Coronary artery (tissue), 2 donors: ENCODE results near the gene ATP6V1E1.
"Not testable (repeated sequence)": the region's sequence is repeated elsewhere in the genome, so short reads cannot be mapped to it uniquely, and the experiment has no call there.

ENCODE experiments used
- DNase-seq: peaks from one replicate; pipeline ENCODE4 v3.0.0-alpha.2; 2017; ENCODE audit warnings: low spot score
- H3K27ac ChIP-seq, 2 donors: fragments of 200-600 bp; sonication (generic); one replicate each; pipeline ENCODE4 v1.5.1; 2016 to 2019
- H3K4me3 ChIP-seq: fragments of 200-600 bp; sonication (generic); 2 replicates; pipeline ENCODE4 v1.5.1; 2016; ENCODE audit warnings: mild to moderate bottlenecking, moderate library complexity
- CTCF ChIP-seq: fragments of 200-600 bp; sonication (generic); IDR thresholded peaks from one replicate; pipeline ENCODE4 v1.5.1; 2019; ENCODE audit warnings: antibody characterized with exemption

Gene ATP6V1E1

DNA sequence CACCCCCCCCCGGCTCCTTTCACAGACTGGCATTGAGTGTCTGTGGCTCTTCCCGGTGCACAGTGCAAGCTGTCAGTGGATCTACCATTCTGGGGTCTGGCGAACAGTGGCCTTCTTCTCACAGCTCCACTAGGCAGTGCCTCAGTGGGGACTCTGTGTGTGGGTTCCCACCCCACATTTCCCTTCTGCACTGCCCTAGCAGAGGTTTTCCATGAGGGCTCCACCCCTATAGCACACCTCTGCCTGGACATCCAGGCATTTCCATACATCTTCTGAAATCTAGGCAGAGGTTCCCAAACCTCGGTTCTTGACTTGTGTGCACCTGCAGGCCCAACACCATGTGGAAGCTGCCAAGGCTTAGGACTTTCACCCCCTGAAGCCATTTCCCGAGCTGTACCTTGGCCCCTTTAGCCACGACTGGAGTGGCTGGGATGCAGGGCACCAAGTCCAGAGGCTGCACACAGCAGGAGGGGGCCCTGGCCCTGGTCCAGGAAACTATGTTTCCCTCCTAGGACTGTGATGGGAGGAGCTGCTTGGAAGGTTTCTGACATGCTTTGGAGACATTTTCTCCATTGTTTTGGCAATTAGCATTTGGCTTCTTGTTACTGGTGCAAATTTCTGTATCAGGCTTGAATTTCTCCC, 36.0 kb upstream of the ATP6V1E1 start:
- H3K27ac ChIP-seq: no peak overlapping the region
- DNase-seq: no peak
- no peak for TF ChIP-seq CTCF
- no peak overlapping the region for H3K4me3 ChIP-seq

DNA sequence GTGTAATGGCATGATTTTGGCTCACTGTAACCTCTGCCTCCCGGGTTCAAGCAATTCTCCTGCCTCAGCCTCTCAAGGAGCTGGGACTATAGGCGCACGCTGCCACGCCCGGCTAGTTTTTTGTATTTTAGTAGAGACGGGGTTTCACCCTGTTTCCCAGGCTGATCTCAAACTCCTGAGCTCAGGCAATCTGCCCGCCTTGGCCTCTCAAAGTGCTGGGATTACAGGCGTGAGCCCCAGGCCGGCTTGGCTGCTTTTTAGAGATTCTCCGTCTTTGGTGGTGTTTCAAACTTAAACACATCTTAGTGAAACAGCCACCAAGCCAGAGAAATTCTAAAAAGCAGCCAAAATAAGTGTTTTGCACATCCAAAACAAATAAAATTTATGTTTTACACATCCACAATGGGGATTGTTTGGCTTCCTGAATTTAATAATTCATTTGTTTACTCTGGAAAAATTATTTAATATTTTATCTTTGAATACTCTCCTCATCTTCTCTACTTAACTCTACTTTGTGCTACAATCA, 28.4 kb upstream of the ATP6V1E1 start:
- no peak for TF ChIP-seq CTCF
- no peak overlapping the region for H3K4me3 ChIP-seq

DNA sequence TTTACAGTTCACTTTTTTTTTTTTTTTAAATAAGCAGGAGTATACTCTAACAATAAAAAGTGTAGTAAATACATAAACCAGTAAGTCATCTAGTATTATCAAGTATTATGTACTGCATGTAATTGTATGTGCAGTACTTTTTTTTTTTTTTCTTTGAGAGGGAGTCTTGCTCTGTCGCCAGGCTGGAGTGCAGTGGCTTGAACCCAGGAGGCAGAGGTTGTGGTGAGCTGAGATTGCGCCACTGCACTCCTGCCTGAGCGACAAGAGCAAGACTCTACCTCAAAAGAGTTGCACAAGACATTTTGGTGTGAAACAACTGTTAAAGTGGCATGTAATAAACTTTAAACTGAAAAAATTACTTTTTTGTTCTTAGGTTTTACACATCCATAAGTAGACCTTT, 26.7 kb upstream of the ATP6V1E1 start:
- Histone ChIP-seq H3K4me3 (no peak overlapping the region), H3K27ac (no peak overlapping the region)
- DNase-seq: no peak
- no peak for TF ChIP-seq CTCF

More for the DNA sequence above, 28.4 kb upstream of the ATP6V1E1 start:
- no peak overlapping the region for H3K27ac ChIP-seq
- DNase-seq: no peak

GRCh38 chr22:17648569-17648968, 20.0 kb upstream of the ATP6V1E1 start:
- H3K27ac ChIP-seq: no peak overlapping the region
- TF ChIP-seq CTCF: no peak
- H3K4me3 ChIP-seq: no peak overlapping the region
- DNase-seq: no peak

- Histone ChIP-seq H3K27ac (no peak overlapping the region), H3K4me3 (no peak overlapping the region)
- no peak for TF ChIP-seq CTCF
- DNase-seq: no peak
These were observed 19.4 kb upstream of the ATP6V1E1 start for GRCh38 chr22:17647991-17648390.

DNA sequence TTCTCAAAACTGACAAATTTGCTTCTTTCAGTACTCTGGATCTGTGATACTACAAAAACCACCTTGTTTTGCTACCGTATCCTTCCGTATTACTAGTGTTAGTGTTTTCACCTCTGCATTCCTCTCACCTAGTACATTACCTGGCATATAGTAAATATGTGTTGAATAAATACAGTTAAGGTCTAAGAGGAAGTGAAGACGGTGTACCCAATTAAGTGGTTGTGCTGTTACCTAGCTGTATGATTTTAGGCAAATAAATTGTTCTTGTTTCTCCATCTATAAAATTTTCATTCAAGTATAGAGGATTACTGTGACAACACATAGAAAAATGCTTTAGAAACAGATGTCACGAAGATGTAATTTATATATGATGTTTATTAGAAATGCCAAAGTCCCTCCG, 18.9 kb upstream of the ATP6V1E1 start:
- TF ChIP-seq CTCF: no peak
- no peak overlapping the region for H3K27ac ChIP-seq
- DNase-seq: no peak

DNA sequence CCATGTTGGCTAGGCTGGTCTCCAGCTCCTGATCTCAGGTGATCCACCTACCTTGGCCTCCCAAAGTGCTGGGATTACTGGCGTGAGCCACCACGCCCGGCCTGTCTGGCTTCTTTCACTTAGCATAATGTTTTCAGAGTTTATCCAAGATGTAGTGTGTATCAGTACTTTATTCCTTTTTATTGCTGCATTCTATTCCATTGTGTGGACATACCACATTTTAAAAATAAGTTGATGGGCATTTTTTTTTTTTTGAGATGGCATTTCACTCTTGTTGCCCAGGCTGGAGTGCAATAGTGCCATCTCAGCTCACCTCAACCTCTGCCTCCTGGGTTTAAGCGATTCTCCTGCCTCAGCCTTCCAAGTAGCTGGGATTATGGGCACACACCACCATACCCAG, 13.8 kb upstream of the ATP6V1E1 start:
- DNase-seq, H3K4me3 ChIP-seq, H3K27ac ChIP-seq: not testable (repeated sequence)

More for the DNA sequence above, 18.9 kb upstream of the ATP6V1E1 start:
- H3K4me3 ChIP-seq: no peak overlapping the region
